Dendritic cell treated with granulocyte-macrophage colony-stimulating factor and Interleukin-4, amounts not matched to agents 40 ng/mL and 50 ng/mL, for 4 days (primary cell): ENCODE results near the gene PSORS1C2.

ENCODE experiments used
- H3K27ac Mint-ChIP-seq: one replicate; pipeline ENCODE4 v1.8.0; 2022; ENCODE audit warnings: mild to moderate bottlenecking, mixed read lengths
- H3K27me3 Mint-ChIP-seq: one replicate; pipeline ENCODE4 v1.8.0; 2022; ENCODE audit warnings: mild to moderate bottlenecking, mixed read lengths
- H3K36me3 Mint-ChIP-seq: one replicate; pipeline ENCODE4 v1.8.0; 2022; ENCODE audit warnings: low read depth, mixed read lengths
- H3K4me1 Mint-ChIP-seq: one replicate; pipeline ENCODE4 v1.8.0; 2022; ENCODE audit warnings: low read depth, mixed read lengths
- H3K4me3 Mint-ChIP-seq: one replicate; pipeline ENCODE4 v1.8.0; 2022; ENCODE audit warnings: mild to moderate bottlenecking, moderate library complexity, mixed read lengths
- H3K9me3 Mint-ChIP-seq: one replicate; pipeline ENCODE4 v1.8.0; 2022; ENCODE audit warnings: mixed read lengths
- intact Hi-C: fragments of 100-400 bp; cut with micrococcal nuclease; formaldehyde crosslinking; loops from one replicate; pipeline ENCODE4 v1.15.0; 2022

The PSORS1C2 gene

GRCh38 chr6:31118178-31118577, 20.7 kb downstream of the PSORS1C2 start:
- no peaks in the 10 kb centered on the region for H3K36me3 Mint-ChIP-seq
- peaks cover 36% of the 10 kb centered on the region for H3K27me3 Mint-ChIP-seq
- intact Hi-C loops = no loop called here
- H3K4me1 Mint-ChIP-seq = peaks cover 47% of the 10 kb centered on the region
- H3K9me3 Mint-ChIP-seq = no peaks in the 10 kb centered on the region
- no peak overlapping the region for H3K4me3 Mint-ChIP-seq
- peak overlapping the region; percentile 37 for H3K27ac Mint-ChIP-seq

GRCh38 chr6:31116661-31117385, 22.0 kb downstream of the PSORS1C2 start:
- H3K27ac Mint-ChIP-seq = peak overlapping the region; percentile 71
- H3K4me3 Mint-ChIP-seq = no peak overlapping the region
- no peaks in the 10 kb centered on the region for H3K36me3 Mint-ChIP-seq
- intact Hi-C loops = no loop called here
- H3K9me3 Mint-ChIP-seq = no peaks in the 10 kb centered on the region
- H3K4me1 Mint-ChIP-seq = peaks cover 47% of the 10 kb centered on the region
- H3K27me3 Mint-ChIP-seq = peaks cover 42% of the 10 kb centered on the region

GRCh38 chr6:31115941-31116560, 22.8 kb downstream of the PSORS1C2 start:
- H3K36me3 Mint-ChIP-seq = no peaks in the 10 kb centered on the region
- H3K4me3 Mint-ChIP-seq = no peak overlapping the region
- H3K9me3 Mint-ChIP-seq = no peaks in the 10 kb centered on the region
- intact Hi-C loops = no loop called here
- peaks cover 50% of the 10 kb centered on the region for H3K4me1 Mint-ChIP-seq
- H3K27ac Mint-ChIP-seq = peak overlapping the region; percentile 71
- peaks cover 39% of the 10 kb centered on the region for H3K27me3 Mint-ChIP-seq

GRCh38 chr6:31114970-31115849, 23.7 kb downstream of the PSORS1C2 start:
- H3K27ac Mint-ChIP-seq = peak overlapping the region; percentile 71
- peak overlapping the region; percentile 0 for H3K4me3 Mint-ChIP-seq
- peaks cover 45% of the 10 kb centered on the region for H3K27me3 Mint-ChIP-seq
- H3K4me1 Mint-ChIP-seq = peaks cover 58% of the 10 kb centered on the region
- H3K36me3 Mint-ChIP-seq = no peaks in the 10 kb centered on the region
- intact Hi-C loops = no loop called here
- no peaks in the 10 kb centered on the region for H3K9me3 Mint-ChIP-seq

- intact Hi-C loops = no loop called here
- H3K27me3 Mint-ChIP-seq = peaks cover 51% of the 10 kb centered on the region
- no peaks in the 10 kb centered on the region for H3K9me3 Mint-ChIP-seq
- peak within 1 kb of the TSS; percentile 71 for H3K27ac Mint-ChIP-seq
- peaks cover 65% of the 10 kb centered on the region for H3K4me1 Mint-ChIP-seq
- no peaks in the 10 kb centered on the region for H3K36me3 Mint-ChIP-seq
- H3K4me3 Mint-ChIP-seq = peak within 1 kb of the TSS; percentile 0
These were observed 24.4 kb downstream of the PSORS1C2 start, which contains the start of gene PSORS1C1 for GRCh38 chr6:31114541-31114878. Gene PSORS1C1 (plus strand): TSS chr6:31114800. CDS start chr6:31129633, 14,833 bp downstream.

GRCh38 chr6:31113861-31114540, 24.9 kb downstream of the PSORS1C2 start:
- peaks cover 50% of the 10 kb centered on the region for H3K27me3 Mint-ChIP-seq

GRCh38 chr6:31112478-31112877, 26.4 kb downstream of the PSORS1C2 start, which contains the start of gene C6orf15:
Gene C6orf15 (minus strand): TSS chr6:31112575. CDS start chr6:31112555, 20 bp downstream.
- H3K27me3 Mint-ChIP-seq = peaks cover 42% of the 10 kb centered on the region
- peaks cover 86% of the 10 kb centered on the region for H3K4me1 Mint-ChIP-seq
- no peak within 1 kb of the TSS for H3K4me3 Mint-ChIP-seq
- H3K36me3 Mint-ChIP-seq = no peaks in the 10 kb centered on the region
- no peaks in the 10 kb centered on the region for H3K9me3 Mint-ChIP-seq
- H3K27ac Mint-ChIP-seq = peak within 1 kb of the TSS; percentile 28
- intact Hi-C loops = no loop called here

More at GRCh38 chr6:31113861-31114540, 24.9 kb downstream of the PSORS1C2 start:
- Mint-ChIP-seq H3K4me1 (peaks cover 70% of the 10 kb centered on the region), H3K4me3 (no peak overlapping the region), H3K9me3 (no peaks in the 10 kb centered on the region), H3K27ac (peak overlapping the region; percentile 71), H3K36me3 (no peaks in the 10 kb centered on the region)
- intact Hi-C loops = no loop called here

- Mint-ChIP-seq H3K27ac (no peak overlapping the region), H3K4me3 (no peak overlapping the region), H3K27me3 (peaks cover 37% of the 10 kb centered on the region), H3K9me3 (no peaks in the 10 kb centered on the region), H3K36me3 (no peaks in the 10 kb centered on the region), H3K4me1 (peaks cover 85% of the 10 kb centered on the region)
- intact Hi-C loops = no loop called here
These were observed 27.2 kb downstream of the PSORS1C2 start for GRCh38 chr6:31111712-31112111.

- H3K4me3 Mint-ChIP-seq = no peak overlapping the region
- intact Hi-C loops = no loop called here
- H3K36me3 Mint-ChIP-seq = no peaks in the 10 kb centered on the region
- peaks cover 37% of the 10 kb centered on the region for H3K27me3 Mint-ChIP-seq
- H3K27ac Mint-ChIP-seq = no peak overlapping the region
- H3K9me3 Mint-ChIP-seq = no peaks in the 10 kb centered on the region
- H3K4me1 Mint-ChIP-seq = peaks cover 85% of the 10 kb centered on the region
These were observed 27.9 kb downstream of the PSORS1C2 start for GRCh38 chr6:31110825-31111582.

GRCh38 chr6:31107052-31107451, 31.8 kb downstream of the PSORS1C2 start:
- peaks cover 53% of the 10 kb centered on the region for H3K4me1 Mint-ChIP-seq
- no peak overlapping the region for H3K27ac Mint-ChIP-seq
- H3K27me3 Mint-ChIP-seq = peaks cover 28% of the 10 kb centered on the region
- H3K4me3 Mint-ChIP-seq = no peak overlapping the region
- H3K9me3 Mint-ChIP-seq = no peaks in the 10 kb centered on the region
- H3K36me3 Mint-ChIP-seq = no peaks in the 10 kb centered on the region
- intact Hi-C loops = no loop called here

GRCh38 chr6:31103136-31103535, 35.7 kb downstream of the PSORS1C2 start:
- H3K27me3 Mint-ChIP-seq = peaks cover 3% of the 10 kb centered on the region
- no peak overlapping the region for H3K27ac Mint-ChIP-seq
- H3K9me3 Mint-ChIP-seq = no peaks in the 10 kb centered on the region
- peaks cover 27% of the 10 kb centered on the region for H3K4me1 Mint-ChIP-seq
- H3K36me3 Mint-ChIP-seq = no peaks in the 10 kb centered on the region
- intact Hi-C loops = no loop called here
- no peak overlapping the region for H3K4me3 Mint-ChIP-seq

GRCh38 chr6:31098449-31098938, 40.4 kb downstream of the PSORS1C2 start:
- Mint-ChIP-seq H3K4me1 (peaks cover 45% of the 10 kb centered on the region), H3K27ac (no peak overlapping the region), H3K9me3 (no peaks in the 10 kb centered on the region), H3K27me3 (no peaks in the 10 kb centered on the region), H3K4me3 (no peak overlapping the region), H3K36me3 (no peaks in the 10 kb centered on the region)
- intact Hi-C loops = no loop called here

- no peaks in the 10 kb centered on the region for H3K36me3 Mint-ChIP-seq
- H3K4me1 Mint-ChIP-seq = peaks cover 45% of the 10 kb centered on the region
- H3K9me3 Mint-ChIP-seq = no peaks in the 10 kb centered on the region
- intact Hi-C loops = no loop called here
- H3K4me3 Mint-ChIP-seq = no peak overlapping the region
- H3K27me3 Mint-ChIP-seq = no peaks in the 10 kb centered on the region
- H3K27ac Mint-ChIP-seq = no peak overlapping the region
These were observed 42.2 kb downstream of the PSORS1C2 start for GRCh38 chr6:31096656-31097055.
